NCI-H82 treated with DMSO at 0.1 percent for 48 hours (cell line): ENCODE data around the gene MEPCE.
A peak's percentile ranks its signal among the peaks of the same experiment; 100 is the strongest.
"Not testable (repeated sequence)": the region's sequence is repeated elsewhere in the genome, so short reads cannot be mapped to it uniquely, and the experiment has no call there.

Source experiments
- DNase-seq: peaks from one replicate; lab custom pipeline; 2025; ENCODE audit not compliant: unreplicated experiment; lab: John Stamatoyannopoulos, UW

Gene MEPCE, protein sequence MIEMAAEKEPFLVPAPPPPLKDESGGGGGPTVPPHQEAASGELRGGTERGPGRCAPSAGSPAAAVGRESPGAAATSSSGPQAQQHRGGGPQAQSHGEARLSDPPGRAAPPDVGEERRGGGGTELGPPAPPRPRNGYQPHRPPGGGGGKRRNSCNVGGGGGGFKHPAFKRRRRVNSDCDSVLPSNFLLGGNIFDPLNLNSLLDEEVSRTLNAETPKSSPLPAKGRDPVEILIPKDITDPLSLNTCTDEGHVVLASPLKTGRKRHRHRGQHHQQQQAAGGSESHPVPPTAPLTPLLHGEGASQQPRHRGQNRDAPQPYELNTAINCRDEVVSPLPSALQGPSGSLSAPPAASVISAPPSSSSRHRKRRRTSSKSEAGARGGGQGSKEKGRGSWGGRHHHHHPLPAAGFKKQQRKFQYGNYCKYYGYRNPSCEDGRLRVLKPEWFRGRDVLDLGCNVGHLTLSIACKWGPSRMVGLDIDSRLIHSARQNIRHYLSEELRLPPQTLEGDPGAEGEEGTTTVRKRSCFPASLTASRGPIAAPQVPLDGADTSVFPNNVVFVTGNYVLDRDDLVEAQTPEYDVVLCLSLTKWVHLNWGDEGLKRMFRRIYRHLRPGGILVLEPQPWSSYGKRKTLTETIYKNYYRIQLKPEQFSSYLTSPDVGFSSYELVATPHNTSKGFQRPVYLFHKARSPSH

GRCh38 chr7:100429637-100430492, at the start of gene MEPCE:
Gene MEPCE, plus strand, starts transcription at chr7:100429831. Its CDS starts 188 bp downstream, at chr7:100430019.
- DNase-seq: peak; percentile 84

- DNase-seq: no peak
These were observed 49.4 kb upstream of the MEPCE start for GRCh38 chr7:100380196-100380595.

DNA sequence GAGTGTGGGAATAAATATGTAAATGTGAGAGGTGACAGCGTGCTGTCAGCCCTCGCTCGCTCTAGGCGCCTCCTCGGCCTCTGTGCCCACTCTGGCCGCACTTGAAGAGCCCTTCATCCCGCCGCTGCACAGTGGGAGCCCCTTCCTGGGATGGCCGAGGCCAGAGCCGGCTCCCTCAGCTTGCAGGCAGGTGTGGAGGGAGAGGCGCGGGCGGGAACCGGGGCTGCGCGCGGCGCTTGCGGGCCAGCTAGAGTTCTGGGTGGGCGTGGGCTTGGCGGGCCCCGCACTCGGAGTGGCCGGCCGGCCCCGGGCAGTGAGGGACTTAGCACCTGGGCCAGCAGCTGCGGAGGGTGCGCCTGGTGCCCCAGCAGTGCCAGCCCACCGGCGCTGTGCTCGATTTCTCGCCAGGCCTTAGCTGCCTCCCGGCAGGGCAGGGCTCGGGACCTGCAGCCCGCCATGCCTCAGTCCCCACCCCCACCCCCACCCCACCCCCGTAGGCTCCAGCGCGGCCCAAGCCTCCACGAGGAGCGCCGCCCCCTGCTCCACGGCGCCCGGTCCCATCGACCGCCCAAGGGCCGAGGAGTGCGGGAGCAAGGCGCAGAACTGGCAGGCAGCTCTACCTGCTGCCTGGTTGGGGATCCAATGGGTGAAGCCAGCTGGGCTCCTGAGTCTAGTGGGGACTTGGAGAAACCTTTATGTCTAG, 47.9 kb upstream of the MEPCE start:
- DNase-seq: not testable (repeated sequence)

DNA sequence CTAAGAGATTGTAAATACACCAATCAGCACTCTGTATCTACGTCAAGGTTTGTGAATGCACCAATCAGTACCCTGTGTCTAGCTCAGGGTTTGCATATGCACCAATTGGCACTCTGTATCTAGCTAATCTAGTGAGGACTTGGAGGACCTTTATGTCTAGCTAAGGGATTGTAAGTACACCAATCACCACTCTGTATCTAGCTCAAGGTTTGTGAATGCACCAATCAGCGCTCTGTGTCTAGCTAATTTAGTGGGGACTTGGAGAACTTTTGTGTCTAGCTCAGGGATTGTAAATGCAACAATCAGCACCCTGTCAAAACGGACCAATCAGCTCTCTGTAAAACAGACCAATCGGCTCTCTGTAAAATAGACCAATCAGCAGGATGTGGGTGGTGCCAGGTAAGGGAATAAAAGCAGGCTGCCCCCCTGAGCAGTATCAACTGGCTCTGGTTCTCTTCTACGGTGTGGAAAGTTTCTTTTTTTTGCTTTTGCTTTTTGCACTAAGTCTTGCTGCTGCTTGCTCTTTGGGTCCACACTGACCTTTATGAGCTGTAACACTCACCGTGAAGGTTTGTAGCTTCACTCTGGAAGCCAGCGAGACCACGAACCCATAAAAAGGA, 47.3 kb upstream of the MEPCE start:
- DNase-seq: not testable (repeated sequence)

DNA sequence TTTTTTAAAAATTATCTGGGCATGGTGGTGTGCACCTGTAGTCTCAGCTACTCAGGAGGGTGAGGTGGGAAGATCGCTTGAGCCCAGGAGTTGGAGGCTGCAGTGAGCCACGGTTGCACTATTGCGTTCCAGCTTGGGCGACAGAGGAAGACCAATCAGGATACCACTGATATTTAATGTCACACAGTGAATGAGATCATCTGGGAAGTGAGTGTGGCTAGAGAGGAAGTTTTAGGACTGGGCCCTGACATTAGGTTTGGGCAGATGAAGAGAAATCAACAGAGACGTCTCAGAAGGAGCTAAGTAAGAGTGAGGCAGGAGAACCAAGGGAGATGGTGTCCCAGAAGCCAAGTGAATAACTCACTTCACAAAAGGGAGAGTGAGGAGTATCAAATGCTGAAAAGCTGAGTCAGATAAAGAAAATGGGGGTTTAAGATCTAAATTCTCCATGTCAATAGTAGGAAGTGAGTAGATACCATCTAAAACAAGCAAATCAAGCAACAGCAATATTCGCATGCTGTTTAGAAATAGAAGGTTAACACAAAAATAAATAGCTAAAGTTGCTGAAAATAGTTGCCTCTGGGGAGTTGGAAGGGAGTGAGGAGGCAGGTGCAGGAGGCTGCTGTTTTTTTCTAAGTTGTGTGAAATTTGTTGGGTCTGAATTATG, 44.9 kb upstream of the MEPCE start:
- no peak for DNase-seq

- no peak for DNase-seq
These were observed 42.7 kb upstream of the MEPCE start for GRCh38 chr7:100386940-100387339.

GRCh38 chr7:100387695-100388094, 41.9 kb upstream of the MEPCE start:
- DNase-seq: no peak

GRCh38 chr7:100389437-100390088, 40.1 kb upstream of the MEPCE start:
- no peak for DNase-seq

DNA sequence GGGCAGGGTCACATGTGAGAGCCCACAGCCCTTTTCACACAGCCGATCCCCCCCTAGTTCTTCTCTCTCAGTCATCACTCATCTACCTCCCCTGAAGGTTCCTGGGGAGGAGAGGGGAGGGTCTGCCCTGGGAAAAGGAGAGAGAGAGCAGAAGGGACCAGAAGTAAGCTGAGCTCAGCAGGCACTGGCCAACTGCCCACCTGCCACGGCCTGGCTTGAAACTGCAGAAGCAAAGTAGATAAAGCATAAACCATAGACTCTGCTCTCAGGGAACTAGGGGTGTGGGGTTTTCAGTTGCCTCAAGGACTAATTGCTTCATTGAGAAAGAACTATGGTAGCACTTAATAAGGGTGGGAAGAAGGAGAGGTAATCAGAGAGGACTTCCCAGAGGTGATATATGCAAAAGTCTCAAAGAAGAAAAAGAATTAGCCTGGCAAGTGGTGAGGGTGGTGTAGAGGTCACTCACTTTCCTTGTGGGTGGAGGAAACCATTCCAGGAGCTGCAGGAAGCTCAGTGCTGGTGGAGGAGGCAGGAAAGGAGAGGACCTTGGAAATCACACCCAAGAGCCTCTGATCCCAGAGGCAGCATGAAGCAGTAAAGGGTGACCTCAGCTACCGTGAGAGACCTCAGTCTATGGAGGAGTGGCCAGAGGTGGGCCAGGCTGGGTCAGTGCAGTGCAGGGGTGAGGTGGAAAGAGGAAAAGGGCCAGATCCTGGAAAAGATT, 39.2 kb upstream of the MEPCE start:
- no peak for DNase-seq

GRCh38 chr7:100393233-100393905, 36.3 kb upstream of the MEPCE start:
- no peak for DNase-seq

- peak; percentile 96 for DNase-seq
These were observed 35.6 kb upstream of the MEPCE start for GRCh38 chr7:100394077-100394476.

- no peak for DNase-seq
These were observed 33.1 kb upstream of the MEPCE start for GRCh38 chr7:100396421-100396982.

DNA sequence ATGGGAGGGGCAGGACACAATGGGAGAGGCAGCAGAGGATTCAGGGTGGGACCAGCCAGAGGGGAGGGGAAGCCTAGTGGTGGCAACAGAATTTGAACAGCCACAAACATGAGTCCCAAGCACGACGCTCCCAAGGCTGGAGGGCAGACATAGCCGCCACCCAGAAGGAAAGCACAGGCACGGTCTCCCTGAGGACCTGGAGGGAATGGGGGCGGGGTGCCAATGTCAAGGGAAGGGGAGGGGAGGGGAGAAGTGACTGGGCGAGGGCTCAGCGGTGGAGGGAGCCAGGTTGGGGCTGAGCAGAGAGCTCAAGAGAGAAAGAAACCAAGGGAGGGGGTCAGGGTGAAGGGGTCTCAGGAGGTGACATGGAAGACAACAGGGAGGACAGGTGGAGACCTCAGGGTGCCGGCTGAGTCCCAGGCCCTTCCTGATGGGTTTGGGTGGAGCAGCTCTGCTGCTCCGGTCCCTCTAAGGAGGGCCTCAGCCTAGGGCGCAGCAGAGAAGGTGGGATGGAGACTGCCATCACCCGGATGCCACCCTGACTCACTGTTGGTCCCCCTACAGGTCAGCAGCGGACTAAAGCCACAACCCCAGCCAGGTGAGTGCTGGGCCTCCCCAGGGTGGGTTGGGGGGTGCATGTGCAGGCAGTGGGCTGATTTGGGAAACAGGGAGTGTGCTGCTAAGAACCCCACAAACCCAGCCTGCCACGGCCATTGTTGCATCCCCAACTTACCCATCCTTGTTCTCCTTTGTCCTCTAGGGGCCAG, 32.1 kb upstream of the MEPCE start:
- no peak for DNase-seq

- no peak for DNase-seq
These were observed 31.4 kb upstream of the MEPCE start for GRCh38 chr7:100398239-100398638.

DNA sequence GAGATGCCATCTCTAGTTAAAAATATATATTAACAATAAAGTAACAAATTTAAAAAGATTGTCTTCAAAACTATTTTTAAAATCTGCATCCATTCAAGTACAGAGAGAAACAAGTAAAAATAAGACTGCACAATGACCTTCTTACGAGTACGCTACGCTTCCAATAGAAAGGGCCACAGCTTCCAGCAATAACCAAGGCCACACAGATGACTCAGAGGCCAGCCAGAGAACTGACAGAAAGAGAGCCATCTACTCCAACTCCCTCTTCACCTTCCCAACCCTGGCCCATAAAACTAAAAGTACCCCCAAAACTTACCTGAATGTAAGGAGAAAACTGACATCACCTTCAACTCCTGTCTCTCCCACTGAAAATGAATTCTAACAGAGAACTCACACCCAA, 29.6 kb upstream of the MEPCE start:
- no peak for DNase-seq

GRCh38 chr7:100400656-100401055, 29.0 kb upstream of the MEPCE start:
- DNase-seq: no peak

- no peak for DNase-seq
These were observed 27.8 kb upstream of the MEPCE start for GRCh38 chr7:100401811-100402210.
